ENCODE measurements around the gene CDCA3.
A peak's percentile ranks its signal among the peaks of the same experiment; 100 is the strongest.
"Not testable (repeated sequence)": the region's sequence is repeated elsewhere in the genome, so short reads cannot be mapped to it uniquely, and the experiment has no call there.

Gene CDCA3

GRCh38 chr12:6851153-6851920, at the start of gene CDCA3:
TSS of gene CDCA3 (minus strand) at chr12:6851286. CDS start at chr12:6850952, 334 bp downstream.
- DNase-seq, result peak; percentile 74 to 86 (median 82)

DNA sequence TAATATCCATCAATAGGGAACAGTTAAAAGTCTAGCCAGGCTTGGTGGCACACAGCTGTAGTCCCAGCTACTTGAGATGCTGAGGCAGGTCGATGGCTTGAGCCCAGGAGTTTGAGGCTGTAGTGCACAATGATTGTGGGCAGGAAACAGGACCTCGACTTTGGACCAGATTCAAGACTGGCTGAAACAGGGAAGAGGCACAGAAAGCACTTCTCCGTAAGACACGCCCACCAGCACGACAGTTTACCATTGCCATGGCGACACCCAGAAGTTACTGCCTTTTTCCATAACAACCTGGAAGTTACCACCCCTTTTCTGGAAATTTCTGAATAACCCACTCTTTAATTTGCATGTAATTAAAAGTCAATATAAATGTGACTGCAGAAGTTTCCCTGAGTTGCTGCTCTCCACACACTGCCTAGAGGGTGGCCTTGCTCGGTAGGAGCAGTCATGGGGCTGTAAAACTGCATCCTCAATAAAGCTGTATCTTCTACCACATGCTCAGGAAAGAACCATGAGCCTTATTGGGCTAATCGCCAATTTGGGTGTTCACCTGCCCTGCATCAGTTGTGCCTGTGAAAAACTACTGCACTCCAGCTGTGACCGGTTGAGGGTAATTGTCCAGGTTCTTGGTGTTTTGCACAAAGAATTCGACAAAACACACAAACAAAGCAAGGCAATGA, 48.9 kb upstream of the CDCA3 start:
- no peak for DNase-seq

GRCh38 chr12:6899427-6899826, 48.3 kb upstream of the CDCA3 start:
- DNase-seq, result no peak

GRCh38 chr12:6896846-6897435, 45.9 kb upstream of the CDCA3 start:
- DNase-seq, result no peak

DNA sequence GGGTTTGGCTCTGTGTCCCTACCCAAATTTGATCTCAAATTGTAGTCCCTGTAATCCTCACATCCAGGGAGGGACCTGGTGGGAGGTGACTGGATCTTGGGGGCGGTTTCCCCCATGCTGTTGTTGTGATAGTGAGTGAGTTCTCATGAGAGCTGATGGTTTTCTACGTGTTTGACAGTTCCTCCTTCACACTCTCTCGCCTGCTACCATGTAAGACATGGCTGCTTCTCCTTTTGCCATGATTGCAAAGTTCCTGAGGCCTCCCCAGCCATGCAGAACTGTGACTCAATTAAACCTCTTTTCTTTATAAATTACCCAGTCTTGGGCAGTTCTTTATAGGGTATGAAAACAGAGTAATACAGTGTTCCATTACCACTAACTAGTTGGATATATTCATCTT, 43.2 kb upstream of the CDCA3 start:
- DNase-seq, result no peak

DNA sequence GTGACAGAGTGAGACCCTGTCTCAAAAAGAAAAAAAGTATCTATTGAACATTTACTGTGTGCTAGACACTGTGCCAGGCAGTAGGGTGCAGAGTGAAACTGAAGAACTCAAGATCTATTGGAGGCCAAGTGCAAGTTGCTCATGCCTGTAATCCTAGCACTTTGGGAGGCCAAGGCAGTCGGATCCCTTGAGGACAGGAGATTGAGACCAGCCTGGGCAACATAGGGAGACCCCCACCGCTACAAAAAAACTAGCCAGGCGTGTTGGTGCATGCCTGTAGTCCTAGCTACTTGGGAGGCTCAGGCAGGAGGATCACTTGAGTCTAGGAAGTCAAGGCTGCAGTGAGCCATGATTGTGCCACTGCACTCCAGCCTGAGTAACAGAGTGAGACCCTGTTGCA, 41.6 kb upstream of the CDCA3 start:
- DNase-seq, result not testable (repeated sequence)

- DNase-seq, result no peak
Observed at GRCh38 chr12:6891646-6892001, 40.5 kb upstream of the CDCA3 start.

GRCh38 chr12:6890789-6891645, 39.9 kb upstream of the CDCA3 start:
- peak; percentile 96 to 99 (median 98) for DNase-seq

GRCh38 chr12:6889775-6890573, 38.9 kb upstream of the CDCA3 start:
- not testable (repeated sequence) for DNase-seq

GRCh38 chr12:6888794-6889193, 37.7 kb upstream of the CDCA3 start:
- DNase-seq, result not testable (repeated sequence)

DNA sequence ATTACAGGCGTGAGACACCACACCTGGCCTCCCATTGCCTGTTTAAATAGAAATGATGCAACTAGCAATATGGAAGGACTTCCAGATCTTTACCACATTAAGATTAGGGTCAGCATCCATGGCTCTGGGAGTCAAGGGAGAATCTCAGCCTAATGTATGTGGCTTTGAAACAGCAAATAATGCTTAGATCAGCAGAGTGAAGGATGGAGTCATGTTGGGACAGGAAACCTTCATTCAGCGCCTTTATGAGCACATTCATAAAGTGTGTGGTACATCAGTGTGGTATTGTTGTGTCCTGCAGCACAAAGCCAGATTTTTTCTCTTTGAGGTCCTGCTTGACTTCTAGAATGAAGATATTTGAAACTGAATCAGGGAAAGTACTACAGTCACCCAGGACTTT, 37.3 kb upstream of the CDCA3 start:
- DNase-seq, result no peak

DNA sequence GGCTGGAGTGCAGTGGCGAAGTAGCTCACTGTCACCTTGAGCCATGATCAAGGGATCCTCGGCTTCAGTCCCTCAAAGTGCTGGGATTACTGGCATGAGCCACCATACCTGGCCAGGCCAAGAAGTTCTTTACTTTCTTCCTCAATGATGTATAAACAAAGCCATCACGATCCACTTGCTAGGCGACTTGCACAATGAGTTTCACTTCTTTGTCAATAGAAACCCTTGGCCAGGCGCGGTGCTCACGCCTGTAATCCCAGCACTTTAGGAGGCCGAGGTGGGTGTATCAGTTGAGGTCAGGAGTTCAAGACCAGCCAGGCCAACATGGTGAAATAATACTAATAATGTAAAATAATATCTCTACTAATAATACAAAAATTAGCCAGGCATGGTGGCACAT, 36.4 kb upstream of the CDCA3 start:
- no peak for DNase-seq

- not testable (repeated sequence) for DNase-seq
Observed at GRCh38 chr12:6886206-6886999, 35.3 kb upstream of the CDCA3 start.

DNA sequence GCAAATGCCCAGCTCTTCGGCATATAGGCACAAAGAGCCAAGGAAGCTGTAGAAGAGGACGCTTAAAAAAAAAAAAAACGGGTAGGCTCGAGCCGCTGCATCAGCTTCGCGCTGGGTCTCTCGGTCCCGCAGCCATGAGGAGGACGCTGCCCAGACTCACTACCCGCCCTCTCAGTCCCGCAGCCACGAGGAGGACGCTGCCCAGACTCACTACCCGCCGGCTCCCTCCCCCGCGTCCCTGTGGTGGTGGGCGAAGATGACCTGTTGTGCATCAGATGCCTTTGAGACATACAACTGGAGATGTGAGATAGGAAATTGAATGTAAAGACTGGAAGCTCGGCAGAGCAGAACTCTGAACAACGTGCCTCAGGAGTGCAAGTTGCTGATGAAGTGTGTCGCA, 33.5 kb upstream of the CDCA3 start:
- DNase-seq, result no peak

GRCh38 chr12:6883683-6884082, 32.6 kb upstream of the CDCA3 start:
- DNase-seq, result no peak

DNA sequence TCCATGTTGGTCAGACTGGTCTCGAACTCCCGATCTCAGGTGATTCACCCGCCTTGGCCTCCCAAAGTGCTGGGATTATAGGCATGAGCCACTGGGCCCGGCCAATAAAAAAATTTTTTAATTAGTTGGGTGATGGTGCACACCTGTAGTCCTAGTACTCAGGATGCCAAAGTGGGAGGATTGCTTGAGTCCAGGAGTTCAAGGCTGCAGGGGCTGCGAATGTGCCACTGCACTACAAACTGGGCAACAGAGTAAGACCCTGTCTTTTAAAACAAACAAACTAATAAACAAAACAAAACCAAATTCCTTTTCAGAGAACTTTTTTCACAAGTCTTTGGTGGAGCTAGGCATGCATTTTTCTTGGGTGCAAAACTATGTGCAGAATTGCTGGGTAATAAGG, 32.2 kb upstream of the CDCA3 start:
- no peak for DNase-seq

DNA sequence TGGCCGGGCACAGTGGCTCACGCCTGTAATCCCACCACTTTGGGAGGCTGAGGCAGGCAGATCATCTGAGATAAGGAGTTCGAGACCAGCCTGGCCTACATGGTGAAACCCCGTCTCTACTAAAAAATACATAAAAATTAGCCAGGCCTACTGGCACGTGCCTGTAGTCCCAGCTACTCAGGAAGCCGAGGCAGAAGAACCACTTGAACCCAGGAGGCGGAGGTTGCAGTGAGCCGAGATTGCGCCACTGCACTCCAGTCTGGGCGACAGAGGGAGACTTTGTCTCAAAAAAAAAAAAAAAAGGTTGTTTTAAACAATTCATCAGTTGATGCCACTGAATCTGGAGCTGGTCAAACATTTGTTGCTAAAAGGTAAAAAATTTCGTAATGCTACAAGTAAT, 28.7 kb upstream of the CDCA3 start:
- DNase-seq, result not testable (repeated sequence)

DNA sequence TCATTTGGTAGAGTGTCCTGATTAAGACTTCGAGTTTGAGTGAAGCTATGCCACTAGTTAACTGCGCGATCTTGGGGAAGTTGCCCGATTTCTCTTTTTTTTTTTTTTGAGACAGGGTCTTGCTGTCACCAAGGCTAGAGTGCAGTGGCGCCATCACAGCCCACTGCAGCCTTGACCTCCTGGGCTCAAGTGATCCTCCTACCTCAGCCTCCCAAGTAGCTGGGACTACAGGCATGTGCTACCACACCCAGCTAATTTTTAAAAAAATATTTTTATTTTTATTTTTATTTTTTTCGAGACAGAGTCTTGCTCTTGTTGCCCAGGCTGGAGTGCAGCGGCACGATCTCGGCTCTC, 22.9 kb upstream of the CDCA3 start:
- not testable (repeated sequence) for DNase-seq

GRCh38 chr12:6873094-6874014, 22.3 kb upstream of the CDCA3 start, which contains the start of gene SPSB2:
TSS of gene SPSB2 (minus strand) at chr12:6873303. CDS start at chr12:6872901, 402 bp downstream.
- peak; percentile 93 to 99 (median 96) for DNase-seq

All from activated naive CD4-positive, alpha-beta T cell (primary cell).